Measurements from ENCODE around the gene ABCA8.

The ABCA8 gene

GRCh38 chr17:68942389-68942788, 12.8 kb downstream of the ABCA8 start:
- DNase-seq (ENCODE audit: low read depth in 3 of 3) = no peak

- no peak for DNase-seq (ENCODE audit: low read depth in 3 of 3)
Observed at GRCh38 chr17:68941761-68942160, 13.4 kb downstream of the ABCA8 start.

- no peak for DNase-seq (ENCODE audit: low read depth in 3 of 3)
Observed at GRCh38 chr17:68939195-68939594, 16.0 kb downstream of the ABCA8 start.

DNA sequence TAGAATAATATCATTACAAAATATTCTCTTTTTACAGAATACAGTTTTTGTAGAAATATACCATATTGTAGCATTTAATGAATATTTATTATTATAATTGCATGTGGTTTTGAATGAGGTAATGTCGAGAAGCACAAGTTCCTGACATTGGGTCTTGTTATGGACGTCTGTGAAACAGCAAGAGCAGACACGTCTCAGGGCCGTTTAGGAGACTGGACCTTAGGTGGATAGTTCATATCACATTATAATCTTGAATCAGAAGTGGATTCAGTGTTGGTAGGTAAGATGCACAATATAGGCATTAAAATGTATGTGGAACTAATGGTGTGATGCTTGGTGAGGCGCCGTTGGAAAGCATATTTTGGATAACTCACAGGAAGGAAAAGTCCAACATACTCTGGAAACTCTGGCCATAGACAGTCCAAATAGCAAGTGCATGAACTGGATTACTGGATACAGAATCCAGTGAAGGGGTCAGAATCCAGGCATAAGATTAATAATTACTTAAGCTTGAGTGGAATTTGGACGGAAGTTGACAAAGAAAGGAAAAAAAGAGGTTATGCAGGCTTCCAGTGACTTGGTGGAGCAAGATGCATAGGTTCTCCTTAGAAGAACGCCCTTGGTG, 17.2 kb downstream of the ABCA8 start:
- DNase-seq (ENCODE audit: low read depth in 3 of 3) = no peak

GRCh38 chr17:68927516-68927915, 27.7 kb downstream of the ABCA8 start:
- no peak for DNase-seq (ENCODE audit: low read depth in 3 of 3)

DNA sequence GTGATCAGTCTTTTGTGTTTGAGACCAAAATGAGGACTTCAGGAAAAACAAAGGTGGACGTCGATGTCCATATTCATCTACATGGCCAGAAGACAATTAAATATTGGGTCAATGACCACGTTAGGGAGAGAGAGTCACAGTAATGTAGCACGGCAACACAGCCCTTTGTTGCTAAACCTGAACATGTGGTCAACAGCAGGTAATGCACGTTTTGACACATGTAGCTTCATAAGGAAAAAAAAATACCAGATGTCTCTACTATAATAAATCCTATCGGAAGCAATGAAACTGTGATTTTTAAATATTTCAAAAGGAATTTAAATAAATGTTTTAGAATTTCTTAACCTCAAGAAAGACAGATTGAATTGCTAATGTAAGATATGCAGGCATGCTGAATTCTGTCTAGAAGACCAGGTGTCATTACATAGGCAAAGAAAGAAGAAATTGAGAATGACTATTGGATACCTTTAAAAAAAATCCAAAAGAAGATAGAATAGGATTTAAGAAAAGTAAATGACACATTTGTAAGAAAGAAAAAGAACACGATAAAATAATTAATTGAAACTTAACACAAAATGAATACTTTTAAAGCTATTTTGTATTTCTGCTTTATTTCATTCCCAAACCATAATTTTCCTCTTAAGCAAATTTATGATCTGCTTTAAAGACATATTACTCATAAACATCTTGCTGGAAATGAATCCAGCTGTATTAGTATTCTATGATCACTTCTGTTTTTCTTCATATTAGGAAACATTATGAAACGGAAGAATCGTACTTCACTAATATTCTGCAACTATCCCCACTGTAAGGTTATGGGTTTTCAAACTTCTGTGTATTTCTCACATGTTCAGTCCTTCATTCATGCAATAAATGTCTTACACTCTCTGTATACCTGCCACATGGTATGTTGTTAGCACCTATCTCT, 30.1 kb downstream of the ABCA8 start:
- DNase-seq (ENCODE audit: low read depth in 3 of 3) = no peak

DNA sequence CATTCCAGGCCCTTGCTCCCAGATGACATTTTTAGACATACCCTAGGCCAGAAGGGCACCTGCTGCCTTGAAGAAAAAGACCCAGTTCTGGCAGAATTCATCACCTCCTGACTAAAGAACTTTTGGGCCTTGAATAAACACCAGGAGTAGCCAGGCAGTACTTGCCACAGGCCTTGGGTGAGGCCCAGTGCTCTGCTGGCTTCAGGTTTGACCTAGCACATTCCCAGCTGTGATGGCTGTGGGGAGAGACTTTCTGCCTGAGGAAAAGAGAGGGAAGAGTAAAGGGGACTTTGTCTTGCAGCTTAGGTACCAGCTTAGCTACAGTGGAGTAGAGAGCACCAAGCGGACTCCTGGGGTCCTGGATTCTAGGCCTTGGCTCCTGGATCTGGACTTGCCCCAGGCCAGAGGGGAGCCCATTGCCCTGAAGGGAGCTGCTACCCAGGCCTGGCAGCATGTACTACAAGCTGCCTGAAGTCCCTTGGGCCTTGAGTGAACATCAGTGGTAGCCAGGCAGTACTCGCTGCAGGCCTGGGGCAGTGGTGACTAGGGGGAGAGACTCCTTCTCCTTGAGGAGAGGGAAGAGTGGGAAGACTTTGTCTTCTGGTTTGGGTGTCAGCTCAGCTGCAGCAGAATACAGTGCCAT, 44.3 kb downstream of the ABCA8 start:
- DNase-seq (ENCODE audit: low read depth in 3 of 3) = no peak

- no peak for DNase-seq (ENCODE audit: low read depth in 3 of 3)
Observed at GRCh38 chr17:68910251-68910705, 44.9 kb downstream of the ABCA8 start.

- no peak for DNase-seq (ENCODE audit: low read depth in 3 of 3)
Observed at GRCh38 chr17:68909066-68909465, 46.1 kb downstream of the ABCA8 start.

- no peak for DNase-seq (ENCODE audit: low read depth in 3 of 3)
Observed at GRCh38 chr17:68908045-68908444, 47.1 kb downstream of the ABCA8 start.

GRCh38 chr17:68906638-68907037, 48.6 kb downstream of the ABCA8 start:
- DNase-seq (ENCODE audit: low read depth in 3 of 3) = no peak

DNA sequence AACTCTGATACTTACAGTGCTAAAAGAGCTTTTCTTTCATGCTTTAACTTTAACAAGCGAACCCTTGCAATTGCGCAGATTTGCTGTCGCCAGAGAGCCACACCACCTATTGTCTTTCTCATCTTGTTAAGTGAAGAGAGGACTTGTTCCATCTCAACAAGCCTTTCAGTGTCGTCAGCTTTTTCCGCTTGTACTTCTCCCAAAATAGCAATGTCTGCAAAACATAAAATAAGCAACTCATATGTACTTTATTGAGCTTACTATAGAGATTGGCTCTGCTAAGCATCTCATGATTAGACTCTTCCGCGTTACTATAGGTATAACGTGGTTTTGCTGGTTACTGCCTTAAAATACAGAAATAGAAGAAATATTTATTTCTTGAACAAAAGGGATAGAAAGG, 51.9 kb downstream of the ABCA8 start:
- no peak for DNase-seq (ENCODE audit: low read depth in 3 of 3)

- no peak for DNase-seq (ENCODE audit: low read depth in 3 of 3)
Observed at GRCh38 chr17:68897557-68897956, 57.6 kb downstream of the ABCA8 start.

DNA sequence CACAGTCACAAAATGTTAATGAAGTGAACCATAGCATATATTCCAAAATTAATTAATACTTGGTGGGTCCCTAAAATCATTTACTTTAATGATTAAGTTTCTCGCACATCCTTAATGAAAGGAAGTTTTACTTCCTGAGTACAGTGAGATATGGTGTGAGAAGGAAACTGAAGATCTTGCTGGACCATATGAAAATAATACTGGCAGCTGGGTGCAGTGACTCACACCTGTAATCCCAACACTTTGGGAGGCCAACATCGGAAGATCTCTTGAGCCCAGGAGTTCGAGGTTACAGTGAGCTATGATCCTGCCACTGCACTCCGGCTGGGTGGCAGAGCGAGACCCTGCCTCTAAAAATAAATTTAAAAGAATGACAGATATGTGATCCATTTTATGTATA, 62.5 kb downstream of the ABCA8 start:
- no peak for DNase-seq (ENCODE audit: low read depth in 3 of 3)

DNA sequence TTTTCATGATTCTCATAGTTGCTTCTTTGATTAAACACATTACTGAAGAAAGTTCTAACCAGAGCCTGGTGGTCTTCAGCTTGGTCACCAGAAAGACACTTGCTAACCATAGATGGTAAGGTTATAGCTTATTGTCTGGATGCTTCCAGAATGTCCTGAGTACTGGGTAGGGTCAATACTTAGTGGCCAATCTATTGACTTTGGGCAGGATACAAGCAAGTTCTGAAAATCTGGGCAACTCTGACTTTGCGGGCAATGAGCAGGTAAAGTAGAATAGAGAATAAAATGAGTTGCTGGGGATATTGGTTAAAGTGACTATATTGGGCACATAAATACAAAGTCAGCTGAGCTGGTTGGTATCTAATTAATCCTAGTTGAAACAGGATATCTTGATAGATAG, 63.0 kb downstream of the ABCA8 start:
- no peak for DNase-seq (ENCODE audit: low read depth in 3 of 3)

GRCh38 chr17:68886401-68886800, 68.8 kb downstream of the ABCA8 start:
- no peak for DNase-seq (ENCODE audit: low read depth in 3 of 3)

- no peak for DNase-seq (ENCODE audit: low read depth in 3 of 3)
Observed at GRCh38 chr17:68884888-68885287, 70.3 kb downstream of the ABCA8 start.

GRCh38 chr17:68878226-68878885, 76.8 kb downstream of the ABCA8 start:
- no peak for DNase-seq (ENCODE audit: low read depth in 3 of 3)

GRCh38 chr17:68871447-68871846, 83.7 kb downstream of the ABCA8 start:
- DNase-seq (ENCODE audit: low read depth in 3 of 3) = no peak

GRCh38 chr17:68870976-68871375, 84.2 kb downstream of the ABCA8 start:
- no peak for DNase-seq (ENCODE audit: low read depth in 3 of 3)

GRCh38 chr17:68870161-68870826, 84.9 kb downstream of the ABCA8 start:
- no peak for DNase-seq (ENCODE audit: low read depth in 3 of 3)

- DNase-seq (ENCODE audit: low read depth in 3 of 3) = no peak
Observed at GRCh38 chr17:68868708-68869107, 86.5 kb downstream of the ABCA8 start.

Data from stimulated activated CD4-positive, alpha-beta T cell treated with anti-CD3 and anti-CD28 coated beads, TNF-alpha, amount 100 ng/mL, for 24 hours (primary cell).